ENCODE data around the gene HOXA7. TPM values are rescaled to one million over a fixed set of nuclear protein-coding genes. Genes with fewer than 3 reads are reported as not detected.

Gene HOXA7
- total and polyA plus RNA-seq, 2 donors (not counting 1 experiment from before 2014, with no cell fraction given): 0.37 TPM; not detected in 1

DNA sequence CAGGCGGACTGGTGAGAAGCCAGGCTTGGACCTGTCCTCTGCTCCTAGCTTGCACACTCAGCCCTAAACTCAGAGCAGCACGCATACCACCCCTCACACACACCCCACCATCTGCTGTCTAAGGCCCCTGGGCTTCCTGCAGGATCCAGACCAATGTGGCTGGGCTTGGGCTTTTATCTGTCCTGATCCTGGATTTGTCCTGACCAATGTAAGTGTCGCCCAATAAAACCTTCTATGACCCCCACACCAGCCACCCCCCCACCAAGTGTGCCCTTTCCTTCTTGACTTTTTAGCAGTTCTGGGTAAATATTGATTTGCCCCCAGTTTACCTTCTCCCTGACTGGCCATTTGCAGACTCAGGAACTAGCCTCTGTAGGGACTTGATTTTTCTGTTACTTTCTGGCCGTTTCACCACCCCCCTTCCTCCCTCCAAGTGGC, 45.1 kb upstream of the HOXA7 start:
- Mint-ChIP-seq H3K27me3 (peaks cover 82% of the 10 kb centered on the region), H3K27ac (no peak overlapping the region), H3K9me3 (ENCODE audit: insufficient read depth) (no peaks in the 10 kb centered on the region), H3K4me1 (peaks cover 44% of the 10 kb centered on the region), H3K4me3 (peak overlapping the region; percentile 78)
- POLR2A ChIA-PET: no interaction called here
- Histone ChIP-seq H3K4me1 (ENCODE audit: control insufficient read depth in 2 of 2, insufficient read depth in 2 of 2, low read length in 2 of 2) (peaks cover 50 to 74% of the 10 kb centered on the region in 2 donors), H3K36me3 (replicated peaks in 1 of 2; ENCODE audit: control extremely low read depth in 1 of 2, control insufficient read depth in 1 of 2, extremely low read depth in 1 of 2, insufficient read depth in 2 of 2, low read length in 1 of 2) (no peaks in the 10 kb centered on the region), H3K27me3 (replicated peaks in 1 of 4; ENCODE audit: control extremely low read depth in 1 of 4, control insufficient read depth in 3 of 4, insufficient read depth in 4 of 4, low read length in 3 of 4) (peaks cover 3 to 91% (median 85%) of the 10 kb centered on the region in 4 experiments), H3K4me3 (ENCODE audit: control extremely low read depth in 1 of 5, extremely low read depth in 1 of 5, insufficient read depth in 1 of 5, low read depth in 2 of 5, low read length in 4 of 5) (peak overlapping the region in 2 of 5 experiments; percentile 24 to 42), H2AFZ (ENCODE audit: insufficient read depth, low read depth, low read length, poor library complexity, severe bottlenecking) (no peak overlapping the region), H3K9ac (ENCODE audit: low read length) (peak overlapping the region; percentile 21), H3K27ac (ENCODE audit: low read length in 2 of 2) (no peak overlapping the region), H3K9me3 (ENCODE audit: control extremely low read depth in 1 of 3, control insufficient read depth in 2 of 3, insufficient read depth in 1 of 3, low read length in 2 of 3) (peaks cover 0 to 61% (median 6%) of the 10 kb centered on the region in 3 donors), H3K4me2 (replicated peaks; ENCODE audit: low read depth, low read length, poor library complexity, severe bottlenecking) (peak overlapping the region; percentile 78), H3K79me2 (ENCODE audit: control insufficient read depth, insufficient read depth, low read length) (no peaks in the 10 kb centered on the region), H4K20me1 (ENCODE audit: control insufficient read depth, insufficient read depth, low read length, poor library complexity, severe bottlenecking) (no peaks in the 10 kb centered on the region)
- TF ChIP-seq, protein P1, sequence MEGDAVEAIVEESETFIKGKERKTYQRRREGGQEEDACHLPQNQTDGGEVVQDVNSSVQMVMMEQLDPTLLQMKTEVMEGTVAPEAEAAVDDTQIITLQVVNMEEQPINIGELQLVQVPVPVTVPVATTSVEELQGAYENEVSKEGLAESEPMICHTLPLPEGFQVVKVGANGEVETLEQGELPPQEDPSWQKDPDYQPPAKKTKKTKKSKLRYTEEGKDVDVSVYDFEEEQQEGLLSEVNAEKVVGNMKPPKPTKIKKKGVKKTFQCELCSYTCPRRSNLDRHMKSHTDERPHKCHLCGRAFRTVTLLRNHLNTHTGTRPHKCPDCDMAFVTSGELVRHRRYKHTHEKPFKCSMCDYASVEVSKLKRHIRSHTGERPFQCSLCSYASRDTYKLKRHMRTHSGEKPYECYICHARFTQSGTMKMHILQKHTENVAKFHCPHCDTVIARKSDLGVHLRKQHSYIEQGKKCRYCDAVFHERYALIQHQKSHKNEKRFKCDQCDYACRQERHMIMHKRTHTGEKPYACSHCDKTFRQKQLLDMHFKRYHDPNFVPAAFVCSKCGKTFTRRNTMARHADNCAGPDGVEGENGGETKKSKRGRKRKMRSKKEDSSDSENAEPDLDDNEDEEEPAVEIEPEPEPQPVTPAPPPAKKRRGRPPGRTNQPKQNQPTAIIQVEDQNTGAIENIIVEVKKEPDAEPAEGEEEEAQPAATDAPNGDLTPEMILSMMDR (IDR thresholded peaks at IDR 0.05): no peak
- TF ChIP-seq EZH2 (IDR thresholded peaks at IDR 0.05; ENCODE audit: borderline replicate concordance, insufficient read depth, low read depth, low read length, poor library complexity, severe bottlenecking): no peak
- CTCF ChIA-PET: interaction anchor here (1.5 to 1.8 kb wide), 2 partner anchors 9 to 41 kb away, joined by 4 to 6 read pairs; no protein-coding TSS in a partner anchor
- DNase-seq: no peak
- intact Hi-C loops (cut with micrococcal nuclease): loop anchor here (2.0 to 5.0 kb wide), 2 partner anchors 41 to 1211 kb away; partner anchors contain the start of gene CREB5
- WGBS (ENCODE audit: insufficient coverage): 3% methylated on average over 3 of the region's 4 CpGs
- no peak for ATAC-seq (ENCODE audit: low read depth)

Data from B cell (primary cell).